Endothelial cell of umbilical vein (primary cell): ENCODE results near the gene PAXX. TPM values are rescaled to one million over a fixed set of nuclear protein-coding genes. Genes with fewer than 3 reads are reported as not detected.
"Not testable (repeated sequence)": the region's sequence is repeated elsewhere in the genome, so short reads cannot be mapped to it uniquely, and the experiment has no call there.

Experiments
- BruUV-seq: library from RNA; stranded (reverse); fragments of 400-500 nt; replicated peaks from 2 replicates; lab custom pipeline; 2021; lab: Mats Ljungman, UMichigan
- CTCF ChIA-PET: fragments of 300-600, 350-600 bp; sonication (Branson Sonifier 250); formaldehyde crosslinking; loops from one replicate; lab custom pipeline; 2021; ENCODE audit warnings: antibody characterized with exemption, inconsistent platforms; lab: Charles Lee
- POLR2A ChIA-PET: fragments of 300-600, 350-600 bp; sonication (Branson Sonifier 250); formaldehyde crosslinking; loops from one replicate; lab custom pipeline; 2021; ENCODE audit warnings: antibody characterized with exemption, inconsistent platforms; lab: Charles Lee
- DNase-seq: peaks from one replicate; pipeline ENCODE4 v3.0.0-alpha.2; 2011; ENCODE audit warnings: low read depth, low spot score
- FAIRE-seq: peaks from 2 replicates; lab custom pipeline; 2011; peaks lifted over from hg19 to GRCh38; lab: Jason Lieb, UNC
- H2AFZ ChIP-seq: 2 replicates; pipeline ENCODE4 v1.6.0; 2012; ENCODE audit warnings: low read depth, low read length, control low read depth, inconsistent platforms
- H3K27ac ChIP-seq: 2 replicates; pipeline ENCODE4 v1.5.1; 2011; ENCODE audit warnings: low read depth, mild to moderate bottlenecking, control low read depth, low read length, moderate library complexity; ENCODE audit not compliant: insufficient read depth
- H3K27me3 ChIP-seq, 2 experiments: 2 replicates each; pipeline versions ENCODE4 v1.6.0 to v1.6.1; 2011; ENCODE audit warnings: low read length in 2 of 2, mixed read lengths in 1 of 2; ENCODE audit not compliant: control insufficient read depth in 2 of 2, insufficient read depth in 2 of 2
- H3K36me3 ChIP-seq, 2 experiments: 2 replicates in 1 of 2; 3 replicates in 1 of 2; pipeline ENCODE4 v1.5.1; 2011; ENCODE audit warnings: low read length in 2 of 2, mild to moderate bottlenecking in 1 of 2, moderate library complexity in 1 of 2; ENCODE audit not compliant: control insufficient read depth in 2 of 2, insufficient read depth in 2 of 2; ENCODE audit errors: extremely low read depth in 1 of 2
- H3K4me1 ChIP-seq: 3 replicates; pipeline ENCODE4 v1.5.1; 2011; ENCODE audit warnings: mild to moderate bottlenecking, low read length; ENCODE audit not compliant: control insufficient read depth, insufficient read depth; ENCODE audit errors: extremely low read depth
- H3K4me2 ChIP-seq: 2 replicates; pipeline ENCODE4 v1.6.1; 2011; ENCODE audit warnings: low read length, control low read depth, mixed read lengths; ENCODE audit not compliant: insufficient read depth
- H3K4me3 ChIP-seq, 3 experiments: fragments of 200-600 bp in 1 of 3; sonication (generic), shearing (Covaris generic) in 1 of 3; replicated peaks in 1 of 3; 2 replicates each; pipeline ENCODE4 v1.5.1; 2011 to 2016; ENCODE audit warnings: control low read depth in 3 of 3, low read length in 3 of 3, mild to moderate bottlenecking in 2 of 3, inconsistent platforms in 1 of 3, low read depth in 1 of 3, moderate library complexity in 1 of 3; ENCODE audit not compliant: insufficient read depth in 1 of 3
- H3K79me2 ChIP-seq: 2 replicates; pipeline ENCODE4 v1.6.0; 2012; ENCODE audit warnings: low read length, inconsistent platforms; ENCODE audit not compliant: control insufficient read depth, insufficient read depth
- H3K9ac ChIP-seq: replicated peaks from 2 replicates; pipeline ENCODE3; 2011; ENCODE audit warnings: low read length, control low read depth; ENCODE audit not compliant: insufficient read depth; ENCODE audit errors: extremely low read depth
- H3K9me1 ChIP-seq: replicated peaks from 3 replicates; pipeline ENCODE4 v1.6.0; 2011; ENCODE audit warnings: mild to moderate bottlenecking, low read length; ENCODE audit not compliant: control insufficient read depth, insufficient read depth; ENCODE audit errors: extremely low read depth
- H3K9me3 ChIP-seq: replicated peaks from 2 replicates; pipeline ENCODE4 v1.5.1; 2012; ENCODE audit warnings: low read length, inconsistent platforms; ENCODE audit not compliant: control insufficient read depth, insufficient read depth
- H4K20me1 ChIP-seq: replicated peaks from 2 replicates; pipeline ENCODE3; 2011; ENCODE audit warnings: mild to moderate bottlenecking, low read length; ENCODE audit not compliant: control insufficient read depth, insufficient read depth; ENCODE audit errors: extremely low read depth
- CTCF ChIP-seq, 2 donors: IDR thresholded peaks; 1 replicate in 1 of 2; 2 replicates in 1 of 2; pipeline ENCODE4 v1.5.1; 2011; ENCODE audit warnings: low read length in 2 of 2, mild to moderate bottlenecking in 2 of 2, moderate library complexity in 2 of 2, control low read depth in 1 of 2, inconsistent platforms in 1 of 2, low read depth in 1 of 2; ENCODE audit not compliant: insufficient read depth in 1 of 2; ENCODE audit errors: extremely low read depth in 1 of 2
- GATA2 ChIP-seq: IDR thresholded peaks from 2 replicates; pipeline ENCODE4 v1.7.0; 2011; ENCODE audit warnings: low read depth, mild to moderate bottlenecking, moderate library complexity, mixed read lengths, low read length; ENCODE audit not compliant: insufficient read length, insufficient read depth
- dilution Hi-C: fragments of 300-500 bp; cut with MboI; formaldehyde crosslinking; loops from one replicate; pipeline ENCODE4 v1.15.0; 2019; ENCODE audit warnings: low sequenced_read_pairs; ENCODE audit not compliant: extremely low pct_ligation_motif_present
- intact Hi-C: fragments of 100-400 bp; cut with micrococcal nuclease; formaldehyde crosslinking; loops from one replicate; pipeline ENCODE4 v1.10.0; 2022
- polyA plus RNA-seq, 4 experiments: library from polyadenylated mRNA; depleted of rRNA in 3 of 4; stranded (reverse) in 3 of 4; unstranded in 1 of 4; fragments of >200 nt; gene quantifications; 2 replicates each; pipeline versions ENCODE4 v1.2.1 to v1.2.3, GENCODE V29; 2011 to 2012; ENCODE audit warnings: missing spikeins in 1 of 4
- total RNA-seq: library from RNA; stranded (reverse); gene quantifications from 2 replicates; pipeline ENCODE4 v1.2.3, GENCODE V29; 2021

Gene PAXX
- total and polyA plus RNA-seq, 2 donors (not counting 3 experiments of a cell fraction or from before 2014, with no cell fraction given) = 34.0 to 35.0 TPM

GRCh38 chr9:137004285-137004684, 12.1 kb downstream of the PAXX start:
- BruUV-seq, H3K9ac ChIP-seq, H4K20me1 ChIP-seq, H3K9me3 ChIP-seq, H2AFZ ChIP-seq, H3K36me3 ChIP-seq, H3K4me1 ChIP-seq, H3K4me2 ChIP-seq, H3K27ac ChIP-seq, H3K27me3 ChIP-seq, DNase-seq, FAIRE-seq, H3K4me3 ChIP-seq, H3K9me1 ChIP-seq, dilution Hi-C loops, intact Hi-C loops, H3K79me2 ChIP-seq, POLR2A ChIA-PET: not testable (repeated sequence)
- TF ChIP-seq CTCF (IDR thresholded peaks at IDR 0.05; ENCODE audit: extremely low read depth in 1 of 2, insufficient read depth in 1 of 2, low read depth in 1 of 2, low read length in 2 of 2) = peak; percentile 7 to 27
- CTCF ChIA-PET = interaction anchor here (1.6 kb wide), 1 partner anchor 25 kb away, joined by 6 read pairs; no protein-coding TSS in a partner anchor

DNA sequence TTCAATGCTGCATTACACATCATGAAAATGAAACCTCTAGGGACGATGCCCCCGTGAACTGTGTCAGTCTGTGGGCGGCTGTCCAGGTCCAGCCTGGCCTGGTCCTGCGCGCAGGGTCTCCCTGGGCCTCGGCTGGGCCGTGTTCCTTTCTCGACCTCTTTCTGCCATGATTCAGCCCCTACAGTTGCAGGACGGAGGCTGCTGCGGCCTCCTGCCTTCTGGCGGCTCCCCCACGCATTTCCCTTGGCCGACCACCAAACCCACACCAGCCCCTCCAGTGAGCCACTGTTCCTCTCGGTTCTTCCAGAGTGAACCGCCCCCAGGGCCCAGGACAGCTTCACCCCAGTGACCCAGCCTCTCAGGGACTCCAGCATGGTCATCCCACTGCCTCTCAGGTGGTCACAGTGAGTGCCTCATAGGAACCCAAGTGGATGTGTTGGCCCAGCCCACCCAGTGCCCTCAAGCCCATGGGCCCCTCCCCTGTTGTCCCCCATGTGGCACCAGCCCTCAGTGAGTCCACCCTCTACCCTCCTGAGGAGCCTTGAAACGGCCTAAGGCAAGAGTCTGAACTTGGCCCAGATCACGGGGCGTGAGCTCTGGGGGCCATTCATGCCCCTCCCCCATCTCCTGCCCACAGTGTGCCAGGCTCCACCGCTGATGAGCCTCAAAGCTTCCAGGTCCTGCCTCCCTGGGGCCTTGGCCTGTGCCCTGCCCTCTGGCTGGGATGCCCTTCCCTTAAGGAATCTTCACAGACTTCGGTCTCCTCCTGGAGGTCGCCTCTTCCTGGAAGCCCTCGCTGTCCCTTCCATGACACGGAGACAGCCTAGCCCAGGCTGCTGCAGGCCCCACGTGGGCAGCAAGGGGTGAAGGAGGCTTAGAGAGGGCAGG, 14.1 kb downstream of the PAXX start:
- dilution Hi-C loops = no loop called here
- H4K20me1 ChIP-seq = no peaks in the 10 kb centered on the region
- no peak overlapping the region for H3K27ac ChIP-seq
- DNase-seq (no peak), FAIRE-seq (no peak)
- H3K36me3 ChIP-seq = no peaks in the 10 kb centered on the region
- H3K4me2 ChIP-seq = no peak overlapping the region
- intact Hi-C loops = no loop called here
- CTCF ChIA-PET = no interaction called here
- no peaks in the 10 kb centered on the region for H3K9me3 ChIP-seq
- no peak overlapping the region for H3K9ac ChIP-seq
- no peak for TF ChIP-seq GATA2
- POLR2A ChIA-PET = no interaction called here
- no peaks in the 10 kb centered on the region for H3K9me1 ChIP-seq
- BruUV-seq = no TSS peak
- H2AFZ ChIP-seq = no peak overlapping the region
- no peaks in the 10 kb centered on the region for H3K4me1 ChIP-seq
- no peaks in the 10 kb centered on the region for H3K79me2 ChIP-seq
- H3K27me3 ChIP-seq = no peaks in the 10 kb centered on the region
- H3K4me3 ChIP-seq = no peak overlapping the region
